HCT116 (cell line): ENCODE results near the gene RRBP1. TPM values are rescaled to one million over a fixed set of nuclear protein-coding genes. Genes with fewer than 3 reads are reported as not detected.

Source experiments
- ATAC-seq: fragments of 200-7000 bp; cut with Tn5 transposase; 2 replicates; pipeline ENCODE4 v1.9.1; 2020; ENCODE audit warnings: mild to moderate bottlenecking, moderate library complexity
- BruUV-seq: library from RNA; stranded (reverse); fragments of 400-500 nt; replicated peaks from 2 replicates; lab custom pipeline; 2021; lab: Mats Ljungman, UMichigan
- CTCF ChIA-PET: fragments of 300-600 bp; sonication (Branson Sonifier 250); formaldehyde crosslinking; loops from one replicate; lab custom pipeline; 2021; ENCODE audit warnings: antibody characterized with exemption; lab: Charles Lee
- POLR2A ChIA-PET: fragments of 300-600, 350-600 bp; sonication (Branson Sonifier 250); formaldehyde crosslinking; loops from one replicate; lab custom pipeline; 2021; ENCODE audit warnings: antibody characterized with exemption; lab: Charles Lee
- RAD21 ChIA-PET, 2 experiments: fragments of 300-600 bp; sonication (Branson Sonifier 250); formaldehyde crosslinking; loops; one replicate each; lab custom pipeline; 2023; ENCODE audit warnings: low total read pairs in 2 of 2; ENCODE audit not compliant: uncharacterized antibody in 2 of 2, unreplicated experiment in 2 of 2, low non-redundant PET in 1 of 2; lab: Charles Lee
- DNase-seq: peaks from one replicate; pipeline ENCODE4 v3.0.0-alpha.2; 2010; ENCODE audit warnings: low read depth, low spot score
- H2AFZ ChIP-seq: fragments of 200-600 bp; shearing (Covaris generic), sonication (generic); 2 replicates; pipeline ENCODE4 v1.6.1; 2017; ENCODE audit warnings: low read depth, mixed run types, mixed read lengths, antibody characterized with exemption, low read length; ENCODE audit not compliant: poor library complexity, severe bottlenecking
- H3K27ac ChIP-seq: 2 replicates; pipeline ENCODE4 v1.5.1; 2012; ENCODE audit warnings: low read depth, low read length
- H3K27me3 ChIP-seq: fragments of 200-600 bp; sonication (generic); 2 replicates; pipeline ENCODE4 v1.6.1; 2016; ENCODE audit warnings: mixed run types, low read length, mixed read lengths; ENCODE audit not compliant: insufficient read depth
- H3K36me3 ChIP-seq, 2 experiments: fragments of 200-500 bp in 1 of 2; fragments of 200-600 bp in 1 of 2; sonication (Bioruptor generic) in 1 of 2; sonication (generic) in 1 of 2; 2 replicates each; pipeline versions ENCODE4 v1.5.1 to v1.6.1; 2014 to 2016; ENCODE audit warnings: low read length in 2 of 2, inconsistent platforms in 1 of 2, mixed read lengths in 1 of 2, mixed run types in 1 of 2; ENCODE audit not compliant: insufficient read depth in 2 of 2, control insufficient read depth in 1 of 2
- H3K4me1 ChIP-seq, 2 experiments: fragments of 200-600 bp in 1 of 2; sonication (generic) in 1 of 2; 2 replicates each; pipeline versions ENCODE4 v1.5.1 to v1.6.1; 2012 to 2017; ENCODE audit warnings: low read length in 2 of 2, inconsistent platforms in 1 of 2, mild to moderate bottlenecking in 1 of 2, mixed read lengths in 1 of 2, mixed run types in 1 of 2, moderate library complexity in 1 of 2; ENCODE audit not compliant: insufficient read depth in 2 of 2, control insufficient read depth in 1 of 2
- H3K4me2 ChIP-seq: fragments of 200-600 bp; sonication (generic); 2 replicates; pipeline ENCODE4 v1.6.1; 2017; ENCODE audit warnings: mixed run types, low read length, mixed read lengths
- H3K4me3 ChIP-seq, 2 experiments: fragments of 200-600 bp in 1 of 2; sonication (generic) in 1 of 2; replicated peaks in 1 of 2; 2 replicates each; pipeline ENCODE4 v1.5.1; 2011 to 2016; ENCODE audit warnings: low read length in 2 of 2, control low read depth in 1 of 2, low read depth in 1 of 2, mild to moderate bottlenecking in 1 of 2, mixed read lengths in 1 of 2, mixed run types in 1 of 2
- H3K79me2 ChIP-seq: fragments of 200-600 bp; sonication (generic); 2 replicates; pipeline ENCODE4 v1.6.1; 2017; ENCODE audit warnings: mild to moderate bottlenecking, mixed run types, low read length, moderate library complexity, mixed read lengths; ENCODE audit not compliant: insufficient read depth
- H3K9ac ChIP-seq: fragments of 200-600 bp; sonication (generic); 2 replicates; pipeline ENCODE4 v1.6.1; 2016; ENCODE audit warnings: low read length, mixed read lengths
- H3K9me2 ChIP-seq: fragments of 200-600 bp; sonication (generic), shearing (Covaris generic); 2 replicates; pipeline ENCODE4 v1.6.1; 2017; ENCODE audit warnings: mixed run types, mild to moderate bottlenecking, moderate library complexity; ENCODE audit not compliant: insufficient read depth
- H3K9me3 ChIP-seq, 2 experiments: fragments of 200-500 bp in 1 of 2; fragments of 200-600 bp in 1 of 2; sonication (Bioruptor generic) in 1 of 2; sonication (generic) in 1 of 2; 2 replicates each; pipeline ENCODE4 v1.6.1; 2014 to 2017; ENCODE audit warnings: low read length in 2 of 2, mixed read lengths in 2 of 2, inconsistent platforms in 1 of 2, low read depth in 1 of 2, mild to moderate bottlenecking in 1 of 2, mixed run types in 1 of 2, moderate library complexity in 1 of 2; ENCODE audit not compliant: control insufficient read depth in 1 of 2, insufficient read depth in 1 of 2
- H4K20me1 ChIP-seq: fragments of 200-600 bp; sonication (generic), shearing (Covaris generic); 2 replicates; pipeline ENCODE4 v1.6.1; 2017; ENCODE audit warnings: mixed run types, mild to moderate bottlenecking, moderate library complexity; ENCODE audit not compliant: insufficient read depth
- ELF1 ChIP-seq: IDR thresholded peaks from 2 replicates; pipeline ENCODE4 v1.6.1; 2012; ENCODE audit warnings: low read depth, borderline replicate concordance
- EZH2 ChIP-seq: fragments of 200-600 bp; sonication (generic); IDR thresholded peaks from 2 replicates; pipeline ENCODE4 v1.6.1; 2017; ENCODE audit warnings: antibody characterized with exemption, mixed run types
- EZH2phosphoT487 ChIP-seq: fragments of 200-600 bp; IDR thresholded peaks from 2 replicates; pipeline ENCODE4 v1.6.1; 2018; ENCODE audit warnings: antibody characterized with exemption, borderline replicate concordance
- MAX ChIP-seq: IDR thresholded peaks from 2 replicates; pipeline ENCODE4 v1.6.1; 2012
- POLR2A ChIP-seq: IDR thresholded peaks from 2 replicates; pipeline ENCODE4 v1.7.0; 2011; ENCODE audit warnings: borderline replicate concordance; ENCODE audit not compliant: insufficient read depth, insufficient read length; ENCODE audit errors: extremely low read depth
- POLR2AphosphoS5 ChIP-seq: IDR thresholded peaks from 2 replicates; pipeline ENCODE4 v1.6.1; 2011; ENCODE audit warnings: mild to moderate bottlenecking, low read depth, low read length, moderate library complexity
- YY1 ChIP-seq: IDR thresholded peaks from 2 replicates; pipeline ENCODE4 v1.6.1; 2011; ENCODE audit warnings: low read length, low read depth, moderate library complexity, mild to moderate bottlenecking; ENCODE audit not compliant: insufficient replicate concordance; ENCODE audit errors: extremely low read depth
- ZBTB33 ChIP-seq: IDR thresholded peaks from 2 replicates; pipeline ENCODE4 v1.6.1; 2011; ENCODE audit warnings: mild to moderate bottlenecking, low read length, moderate library complexity; ENCODE audit not compliant: insufficient replicate concordance; ENCODE audit errors: extremely low read depth
- ZFX ChIP-seq: fragments of 450-650 bp; IDR thresholded peaks from 2 replicates; pipeline ENCODE4 v1.6.1; 2017
- ZNF274 ChIP-seq: fragments of 200-500 bp; sonication (Bioruptor generic); IDR thresholded peaks from 2 replicates; pipeline ENCODE4 v1.6.1; 2014; ENCODE audit warnings: mild to moderate bottlenecking, low read depth, low read length, inconsistent platforms
- intact Hi-C: fragments of 100-400 bp; cut with micrococcal nuclease; formaldehyde crosslinking; loops from 2 replicates; pipeline ENCODE4 v1.10.0; 2022
- total RNA-seq: library from RNA; stranded (reverse); gene quantifications from one replicate; pipeline ENCODE4 v1.2.1, GENCODE V29; 2021; ENCODE audit not compliant: unreplicated experiment

RRBP1 gene
- total RNA-seq, 1 experiment from 2014 or later: 123 TPM

GRCh38 chr20:17647391-17648314, 34.4 kb downstream of the RRBP1 start:
- H3K27ac ChIP-seq: no peak overlapping the region
- H3K4me1 ChIP-seq: no peaks in the 10 kb centered on the region; a peak in 1 of 4 replicates
- H3K27me3 ChIP-seq: no peaks in the 10 kb centered on the region
- H3K9ac ChIP-seq: no peak overlapping the region
- DNase-seq (no peak), ATAC-seq (no peak)
- ChIA-PET POLR2A (no interaction called here), RAD21 (no interaction called here), CTCF (interaction anchor here (2.1 kb wide), 1 partner anchor 114 kb away, joined by 5 read pairs; no protein-coding TSS in a partner anchor)
- no peaks in the 10 kb centered on the region for H4K20me1 ChIP-seq
- no peaks in the 10 kb centered on the region for H3K9me3 ChIP-seq
- no TSS peak for BruUV-seq
- H3K79me2 ChIP-seq: peaks cover 86% of the 10 kb centered on the region
- no peaks in the 10 kb centered on the region for H3K9me2 ChIP-seq
- intact Hi-C loops: no loop called here
- H3K36me3 ChIP-seq: peaks cover 0 to under 1% of the 10 kb centered on the region in 2 experiments; a peak in 1 of 4 replicates
- no peak overlapping the region for H2AFZ ChIP-seq
- H3K4me3 ChIP-seq: no peak overlapping the region
- TF ChIP-seq MAX: no peak
- H3K4me2 ChIP-seq: no peak overlapping the region

GRCh38 chr20:17646961-17647301, 35.1 kb downstream of the RRBP1 start:
- Histone ChIP-seq H4K20me1 (no peaks in the 10 kb centered on the region), H3K4me1 (no peaks in the 10 kb centered on the region; a peak in 1 of 4 replicates), H3K27ac (no peak overlapping the region), H3K27me3 (no peaks in the 10 kb centered on the region), H2AFZ (no peak overlapping the region), H3K4me2 (no peak overlapping the region), H3K36me3 (no peaks in the 10 kb centered on the region; a peak in 1 of 4 replicates), H3K9me3 (no peaks in the 10 kb centered on the region), H3K9me2 (no peaks in the 10 kb centered on the region), H3K4me3 (no peak overlapping the region), H3K79me2 (peaks cover 79% of the 10 kb centered on the region), H3K9ac (no peak overlapping the region)
- ChIA-PET POLR2A (no interaction called here), CTCF (no interaction called here), RAD21 (no interaction called here)
- DNase-seq (no peak), ATAC-seq (no peak)
- TF ChIP-seq POLR2A (no peak), ZBTB33 (no peak), ZFX (no peak), ZNF274 (no peak), EZH2 (no peak), EZH2phosphoT487 (no peak), ELF1 (no peak), YY1 (no peak), POLR2AphosphoS5 (no peak)
- no TSS peak for BruUV-seq
- intact Hi-C loops: no loop called here
